Stimulated activated CD8-positive, alpha-beta memory T cell treated with anti-CD3 and anti-CD28 coated beads, Interleukin-12 subunit alpha, Interleukin-12 subunit beta, amount 100 ng/mL, for 24 hours (primary cell): Measurements from ENCODE around the gene OMP.

Source experiments
- DNase-seq: peaks from one replicate; pipeline ENCODE4 v3.0.0-alpha.2; 2020; ENCODE audit errors: extremely low read depth

OMP gene

GRCh38 chr11:77122576-77123212, 20.1 kb downstream of the OMP start:
- no peak for DNase-seq

GRCh38 chr11:77123591-77123990, 21.0 kb downstream of the OMP start:
- no peak for DNase-seq

- no peak for DNase-seq
Observed at GRCh38 chr11:77124041-77124440, 21.4 kb downstream of the OMP start.

GRCh38 chr11:77124488-77124887, 21.8 kb downstream of the OMP start:
- DNase-seq, result no peak

- DNase-seq, result no peak
Observed at GRCh38 chr11:77125191-77125590, 22.6 kb downstream of the OMP start.

- DNase-seq, result no peak
Observed at GRCh38 chr11:77125695-77126094, 23.1 kb downstream of the OMP start.

GRCh38 chr11:77126156-77126775, 23.6 kb downstream of the OMP start:
- no peak for DNase-seq

- no peak for DNase-seq
Observed at GRCh38 chr11:77126861-77127234, 24.2 kb downstream of the OMP start.

GRCh38 chr11:77127235-77127911, 24.7 kb downstream of the OMP start:
- DNase-seq, result no peak

- no peak for DNase-seq
Observed at GRCh38 chr11:77127920-77128691, 25.5 kb downstream of the OMP start, which contains the start of gene MYO7A. Gene MYO7A (plus strand): TSS chr11:77128246. CDS start chr11:77130635, 2,389 bp downstream.

GRCh38 chr11:77129069-77129841, 26.6 kb downstream of the OMP start:
- DNase-seq, result no peak

GRCh38 chr11:77129842-77130756, 27.5 kb downstream of the OMP start:
- DNase-seq, result no peak

GRCh38 chr11:77130763-77131513, 28.3 kb downstream of the OMP start:
- no peak for DNase-seq

- DNase-seq, result no peak
Observed at GRCh38 chr11:77131560-77131959, 28.9 kb downstream of the OMP start.

GRCh38 chr11:77135069-77135468, 32.4 kb downstream of the OMP start:
- DNase-seq, result no peak

GRCh38 chr11:77136074-77136473, 33.4 kb downstream of the OMP start:
- no peak for DNase-seq

GRCh38 chr11:77136784-77137420, 34.3 kb downstream of the OMP start:
- DNase-seq, result no peak

GRCh38 chr11:77137421-77137820, 34.8 kb downstream of the OMP start:
- no peak for DNase-seq

- no peak for DNase-seq
Observed at GRCh38 chr11:77138106-77138649, 35.5 kb downstream of the OMP start.
